ENCODE results near the gene ANKS1A. TPM values are rescaled to one million over a fixed set of nuclear protein-coding genes. Genes with fewer than 3 reads are reported as not detected.
A peak's percentile ranks its signal among the peaks of the same experiment; 100 is the strongest.
"Not testable (repeated sequence)": the region's sequence is repeated elsewhere in the genome, so short reads cannot be mapped to it uniquely, and the experiment has no call there.

The ANKS1A gene
- total RNA-seq, 1 donor from 2014 or later: 10.2 TPM

- no peak for DNase-seq (ENCODE audit: low read depth, low spot score)
Measured at GRCh38 chr6:34990971-34991560, 102.0 kb downstream of the ANKS1A start.

GRCh38 chr6:34992376-34992775 is 103.3 kb downstream of the ANKS1A start:
- DNase-seq (ENCODE audit: low read depth, low spot score): no peak

DNA sequence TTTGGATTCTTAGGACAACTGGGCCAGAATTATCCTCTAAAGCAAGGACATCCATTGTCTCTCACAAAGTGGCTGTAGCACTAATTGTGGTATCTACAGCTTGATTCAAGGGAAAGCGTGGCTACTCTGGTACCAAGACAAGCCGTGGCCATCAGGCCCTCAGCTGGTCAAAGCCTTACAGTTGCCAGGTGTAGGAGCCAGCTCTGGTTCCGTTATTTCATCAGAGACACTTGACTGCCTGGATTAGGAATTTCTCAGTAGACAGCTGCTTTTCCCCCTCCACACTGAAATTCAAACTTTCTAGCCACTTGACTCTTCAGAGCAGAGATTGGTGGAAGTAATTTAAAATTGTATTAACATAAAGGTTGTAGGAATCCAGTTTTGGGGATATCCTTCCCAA is 104.2 kb downstream of the ANKS1A start:
- DNase-seq (ENCODE audit: low read depth, low spot score): no peak

DNA sequence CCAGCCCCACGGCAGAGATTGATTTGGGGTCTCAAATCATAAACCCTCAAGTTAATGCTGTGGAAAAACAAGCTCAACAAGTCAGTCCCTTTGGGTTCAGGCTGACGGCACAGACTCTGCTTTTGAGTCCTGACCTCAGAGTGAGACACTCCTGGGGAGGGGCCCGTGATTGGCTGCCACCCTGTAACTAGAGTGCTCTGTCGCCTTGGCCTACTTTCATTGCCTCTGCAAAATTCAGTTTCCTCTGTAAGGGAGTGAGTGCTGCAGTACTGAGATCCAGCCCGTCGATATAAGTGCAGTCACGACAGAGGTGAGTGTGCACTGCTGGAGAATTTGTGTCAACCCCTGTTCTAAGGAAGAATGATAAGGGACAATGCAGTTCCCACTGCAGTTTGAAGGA is 105.6 kb downstream of the ANKS1A start:
- no peak for DNase-seq (ENCODE audit: low read depth, low spot score)

GRCh38 chr6:34998417-34998816 is 109.4 kb downstream of the ANKS1A start:
- DNase-seq (ENCODE audit: low read depth, low spot score): not testable (repeated sequence)

DNA sequence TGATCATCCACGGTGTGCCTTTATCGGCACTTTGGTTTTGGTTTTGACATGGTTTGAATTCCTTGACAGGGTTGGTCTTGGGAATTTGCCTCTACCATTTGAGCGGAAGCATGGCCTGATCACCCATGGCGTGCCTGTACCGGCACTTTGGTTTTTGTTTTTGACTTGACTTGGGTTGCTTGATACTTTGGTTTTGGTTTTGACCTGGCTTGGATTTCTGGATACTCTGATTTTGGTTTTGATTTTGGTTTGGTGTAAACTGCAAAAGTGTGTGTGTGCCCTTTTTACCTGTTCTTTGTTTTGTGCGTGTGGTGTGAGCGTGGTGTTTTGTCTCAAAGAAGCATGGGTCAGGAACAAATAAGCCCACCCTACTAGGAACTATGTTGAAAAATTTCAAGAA is 110.1 kb downstream of the ANKS1A start:
- DNase-seq (ENCODE audit: low read depth, low spot score): not testable (repeated sequence)

DNA sequence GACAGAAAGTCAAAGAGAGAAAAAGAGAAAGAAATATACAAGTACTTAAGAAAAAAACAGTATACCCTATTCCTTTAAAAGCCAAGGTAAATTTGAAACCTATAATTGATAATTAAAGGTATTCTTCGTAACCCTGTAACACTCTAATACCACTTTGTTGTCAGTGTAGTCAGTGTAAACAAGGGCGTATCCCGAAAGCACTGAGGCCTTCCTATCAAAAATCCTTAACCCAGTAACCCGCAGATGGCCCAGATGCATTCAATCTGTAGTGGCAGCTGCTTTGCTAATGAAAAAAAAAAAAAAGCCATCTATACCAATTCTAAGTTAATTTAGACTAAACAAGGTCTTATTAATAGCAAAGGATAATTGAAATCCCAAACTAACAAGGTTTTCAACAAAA is 110.9 kb downstream of the ANKS1A start:
- not testable (repeated sequence) for DNase-seq (ENCODE audit: low read depth, low spot score)

DNA sequence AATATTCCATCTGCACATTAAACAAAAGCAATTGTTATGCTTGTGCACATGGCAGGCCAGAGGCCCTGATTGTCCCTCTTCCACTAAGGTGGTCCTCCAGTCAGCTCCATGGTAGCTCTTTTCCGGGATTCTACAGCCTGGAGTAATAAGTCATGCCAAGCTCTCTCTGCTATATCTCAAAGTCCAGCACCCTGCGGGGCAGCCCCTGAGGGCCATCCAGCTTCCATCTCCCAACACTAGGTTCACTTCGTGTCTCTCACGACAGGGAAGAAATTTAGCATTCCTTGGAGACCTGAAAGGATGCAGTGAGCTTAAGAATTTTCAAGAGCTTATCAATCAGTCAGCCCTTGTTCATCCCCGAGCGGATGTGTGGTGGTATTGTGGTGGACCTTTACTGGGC is 112.3 kb downstream of the ANKS1A start:
- DNase-seq (ENCODE audit: low read depth, low spot score): not testable (repeated sequence)

- DNase-seq (ENCODE audit: low read depth, low spot score): not testable (repeated sequence)
Measured at GRCh38 chr6:35003886-35004530, 115.0 kb downstream of the ANKS1A start.

DNA sequence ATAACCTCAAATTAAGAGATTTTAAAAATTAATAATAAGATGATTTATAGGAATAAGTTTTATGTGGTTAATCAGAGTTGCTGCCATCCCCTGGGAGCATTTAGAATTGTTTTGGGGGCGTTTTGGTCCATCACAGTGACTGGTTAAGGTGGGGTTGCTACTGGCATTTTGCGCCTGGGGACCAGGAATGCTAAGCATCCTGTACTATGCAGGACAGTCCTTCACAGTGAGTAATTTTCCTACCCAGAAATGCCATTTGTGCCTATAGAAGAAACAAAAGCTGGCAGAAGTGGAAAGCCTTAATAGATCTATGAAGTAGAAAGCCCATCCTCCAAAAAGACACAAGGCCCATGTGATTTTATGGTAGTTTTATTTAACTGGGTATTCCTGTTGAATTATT is 118.0 kb downstream of the ANKS1A start:
- DNase-seq (ENCODE audit: low read depth, low spot score): no peak

DNA sequence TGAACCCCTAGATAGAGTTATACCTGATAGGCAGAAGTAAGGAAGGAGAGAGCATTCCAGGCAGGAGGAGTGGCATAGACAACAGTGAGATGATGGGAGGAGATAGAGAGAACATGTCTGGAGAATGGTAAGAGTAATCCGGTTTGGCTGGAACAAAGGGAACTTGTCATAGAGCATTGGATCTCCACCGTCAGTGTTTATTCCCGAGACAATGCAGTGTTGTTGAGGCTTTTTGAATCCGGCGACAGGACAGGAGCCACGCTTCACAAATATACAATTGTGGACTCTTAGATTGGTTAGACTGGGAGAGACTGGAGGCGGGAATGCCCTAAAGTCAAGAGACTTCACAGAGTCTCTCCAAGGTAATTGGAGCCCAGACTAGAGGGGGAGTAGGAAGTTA is 119.8 kb downstream of the ANKS1A start:
- DNase-seq (ENCODE audit: low read depth, low spot score): no peak

- DNase-seq (ENCODE audit: low read depth, low spot score): no peak
Measured at GRCh38 chr6:35011096-35012041, 122.3 kb downstream of the ANKS1A start.

DNA sequence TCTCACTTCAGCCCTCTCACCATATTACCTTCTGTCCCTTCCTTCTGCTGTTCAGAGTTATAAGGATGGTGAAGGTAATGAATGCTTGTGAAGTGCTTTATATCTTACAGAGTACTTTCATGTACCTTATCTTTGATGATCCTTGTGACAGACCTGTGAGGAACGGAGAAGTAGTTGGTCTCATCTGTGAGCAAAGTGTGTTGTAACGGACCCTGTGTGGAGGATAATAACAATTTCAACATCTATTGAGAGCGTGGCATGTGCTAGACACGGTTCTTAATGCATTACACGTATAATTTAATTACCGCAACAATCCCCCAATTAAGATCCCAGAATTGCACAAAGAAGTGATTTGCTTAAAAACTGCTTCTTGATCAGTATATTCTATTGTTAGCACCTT is 124.6 kb downstream of the ANKS1A start:
- DNase-seq (ENCODE audit: low read depth, low spot score): no peak

- no peak for DNase-seq (ENCODE audit: low read depth, low spot score)
Measured at GRCh38 chr6:35014341-35014740, 125.3 kb downstream of the ANKS1A start.

- DNase-seq (ENCODE audit: low read depth, low spot score): no peak
Measured at GRCh38 chr6:35014786-35015185, 125.7 kb downstream of the ANKS1A start.

DNA sequence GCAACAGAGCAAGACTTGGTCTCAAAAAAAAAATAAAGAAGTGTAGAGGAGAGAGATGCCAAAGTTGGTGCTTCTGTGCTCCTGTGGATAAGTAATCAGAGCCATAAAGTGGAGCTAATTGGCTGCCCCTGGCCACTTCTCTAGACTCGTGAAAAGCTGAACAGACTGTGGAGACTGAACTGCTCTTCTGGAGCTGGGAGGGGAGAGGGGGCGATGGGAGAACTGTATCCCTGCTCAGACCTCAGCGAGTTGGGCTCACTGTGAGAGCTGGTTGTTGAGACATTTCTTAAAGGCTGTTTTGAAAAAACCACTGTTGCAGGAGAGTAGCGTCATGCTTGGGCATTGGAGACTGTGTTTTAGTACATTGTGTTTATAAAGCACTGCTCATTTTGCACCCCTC is 126.4 kb downstream of the ANKS1A start:
- no peak for DNase-seq (ENCODE audit: low read depth, low spot score)

- no peak for DNase-seq (ENCODE audit: low read depth, low spot score)
Measured at GRCh38 chr6:35015996-35016395, 126.9 kb downstream of the ANKS1A start.

DNA sequence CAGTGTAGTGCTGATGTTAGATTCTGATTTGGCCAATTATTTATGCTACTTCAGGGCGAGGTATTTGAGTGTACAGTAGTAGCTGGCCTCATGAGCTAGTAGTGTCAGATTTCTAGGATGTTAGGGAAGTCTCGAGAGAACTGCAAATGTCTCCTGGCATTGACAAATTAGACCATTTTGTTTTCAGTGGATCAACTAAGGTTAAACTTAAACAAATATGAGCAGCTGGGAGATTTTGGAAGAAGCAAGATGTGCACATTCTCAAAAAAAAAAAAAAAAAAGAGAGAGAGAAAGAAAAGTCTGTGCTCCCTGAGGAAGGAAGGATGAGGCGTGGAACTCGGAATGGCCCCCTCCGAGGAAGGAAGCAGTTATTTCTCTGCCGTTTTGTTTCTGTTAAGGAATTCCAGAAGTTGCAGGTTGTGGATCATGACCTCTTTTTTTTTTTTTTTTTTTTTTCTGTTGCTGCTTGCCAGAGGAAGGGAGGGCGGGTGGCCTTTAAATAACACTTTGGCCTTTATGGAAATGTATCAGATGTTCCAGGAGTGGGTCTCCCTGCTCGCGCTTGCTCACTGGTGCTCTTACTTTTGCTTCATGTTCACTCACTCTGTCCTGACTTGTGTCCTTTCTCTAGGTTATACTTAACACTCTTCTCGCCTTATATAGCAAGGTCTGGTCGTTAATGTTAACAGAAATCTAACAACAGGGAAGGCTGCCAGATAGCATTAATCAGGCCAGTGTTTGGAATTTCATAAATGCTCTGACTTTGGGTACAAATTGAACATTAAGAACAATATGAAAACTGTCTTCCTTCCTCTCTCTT is 127.7 kb downstream of the ANKS1A start:
- DNase-seq (ENCODE audit: low read depth, low spot score): peak; percentile 62

GRCh38 chr6:35017411-35018181 is 128.5 kb downstream of the ANKS1A start:
- DNase-seq (ENCODE audit: low read depth, low spot score): no peak

DNA sequence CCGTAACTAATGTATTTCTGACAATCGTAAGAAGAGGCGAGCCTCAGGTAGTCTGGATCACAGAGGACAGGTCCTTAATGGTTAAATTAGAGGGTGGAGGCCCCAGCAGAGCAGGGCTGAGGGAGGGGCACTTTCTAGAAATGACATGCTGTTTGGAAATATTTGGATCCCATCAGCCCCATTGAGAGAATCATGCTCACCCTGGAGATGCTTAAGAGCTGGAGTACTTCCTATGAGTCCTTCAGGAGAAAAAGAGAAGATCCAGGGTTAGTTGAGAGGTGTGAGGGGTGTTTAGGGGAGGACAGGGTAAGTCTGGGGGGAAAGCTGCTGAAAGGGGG is 129.1 kb downstream of the ANKS1A start:
- DNase-seq (ENCODE audit: low read depth, low spot score): no peak

DNA sequence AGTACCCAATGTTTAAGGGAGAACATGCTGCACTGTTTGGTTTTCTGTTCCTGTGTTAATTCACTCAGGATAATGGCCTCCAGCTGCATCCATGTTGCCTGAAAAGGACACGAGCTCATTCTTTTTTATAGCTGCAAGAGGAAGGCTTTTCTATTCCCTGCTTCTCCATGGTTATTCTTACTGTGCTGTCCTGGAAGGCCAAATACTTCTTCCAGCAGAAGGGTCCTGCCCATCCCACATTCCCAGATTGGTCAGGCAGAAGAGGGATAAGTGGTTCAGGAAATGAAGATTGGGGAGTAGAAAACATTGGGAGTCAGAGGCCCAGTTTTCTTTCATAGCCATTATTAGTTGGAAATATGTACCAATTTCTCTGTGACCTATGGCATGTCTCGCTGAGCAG is 129.7 kb downstream of the ANKS1A start:
- no peak for DNase-seq (ENCODE audit: low read depth, low spot score)
